HepG2 (cell line): ENCODE results near the gene SLC25A47. TPM values are rescaled to one million over a fixed set of nuclear protein-coding genes. Genes with fewer than 3 reads are reported as not detected.

Experiments
- ATAC-seq: fragments of 200-7000 bp; cut with Tn5 transposase; 3 replicates; pipeline ENCODE4 v1.9.1; 2020; ENCODE audit warnings: mild to moderate bottlenecking, moderate library complexity
- BruUV-seq: library from RNA; stranded (reverse); fragments of 400-500 nt; replicated peaks from 2 replicates; lab custom pipeline; 2021; lab: Mats Ljungman, UMichigan
- CTCF ChIA-PET: fragments of 300-600 bp; formaldehyde crosslinking; extraction: SDS; loops from one replicate; lab custom pipeline; 2021; ENCODE audit warnings: low total read pairs, inconsistent platforms, low intra/inter-chr PET ratio; lab: Yijun Ruan, JAX
- POLR2A ChIA-PET: fragments of 350-600 bp; sonication (Branson Sonifier 250); formaldehyde crosslinking; loops from one replicate; lab custom pipeline; 2020; ENCODE audit warnings: antibody characterized with exemption, inconsistent platforms; lab: Yijun Ruan, JAX
- DNase-seq: peaks from one replicate; pipeline ENCODE4 v3.0.0-alpha.2; 2015; ENCODE audit warnings: low spot score
- FAIRE-seq: peaks from 3 replicates; lab custom pipeline; 2011; peaks lifted over from hg19 to GRCh38; lab: Jason Lieb, UNC
- H2AFZ ChIP-seq: one replicate; pipeline ENCODE4 v1.6.1; 2011; ENCODE audit warnings: low read length, inconsistent platforms
- H3K27ac ChIP-seq: fragments of 300-600 bp; 3 replicates; pipeline ENCODE4 v1.8.0; 2011; ENCODE audit warnings: mixed run types, mild to moderate bottlenecking, mixed read lengths, low read length, inconsistent platforms; ENCODE audit not compliant: insufficient read depth; ENCODE audit errors: extremely low read length
- H3K27me3 ChIP-seq, 2 experiments: fragments of 200-600 bp in 1 of 2; 2 replicates in 1 of 2; 3 replicates in 1 of 2; pipeline versions ENCODE4 v1.6.0 to v1.8.0; 2011; ENCODE audit warnings: low read length in 2 of 2, mild to moderate bottlenecking in 2 of 2, moderate library complexity in 2 of 2, inconsistent platforms in 1 of 2; ENCODE audit not compliant: insufficient read depth in 2 of 2, control insufficient read depth in 1 of 2
- H3K36me3 ChIP-seq, 2 experiments: fragments of 200-600 bp in 1 of 2; replicated peaks in 1 of 2; 2 replicates in 1 of 2; 3 replicates in 1 of 2; pipeline versions ENCODE4 v1.5.1 to v1.8.0; 2011; ENCODE audit warnings: low read length in 2 of 2, inconsistent platforms in 1 of 2; ENCODE audit not compliant: insufficient read depth in 2 of 2, control insufficient read depth in 1 of 2
- H3K4me1 ChIP-seq: 2 replicates; pipeline ENCODE4 v1.5.1; 2012; ENCODE audit warnings: low read length, inconsistent platforms; ENCODE audit not compliant: insufficient read depth
- H3K4me2 ChIP-seq: 2 replicates; pipeline ENCODE4 v1.6.0; 2011; ENCODE audit warnings: low read depth, low read length, inconsistent platforms
- H3K4me3 ChIP-seq, 3 experiments: fragments of 200-600 bp in 1 of 3; sonication (generic), shearing (Covaris generic) in 1 of 3; replicated peaks in 1 of 3; 2 replicates each; pipeline ENCODE4 v1.5.1; 2011 to 2016; ENCODE audit warnings: low read length in 3 of 3, inconsistent platforms in 2 of 3, low read depth in 2 of 3, mild to moderate bottlenecking in 2 of 3, control low read depth in 1 of 3, mixed read lengths in 1 of 3; ENCODE audit not compliant: insufficient read depth in 1 of 3
- H3K79me2 ChIP-seq: one replicate; pipeline ENCODE4 v1.6.1; 2011; ENCODE audit warnings: low read length, inconsistent platforms; ENCODE audit not compliant: insufficient read depth
- H3K9ac ChIP-seq: 2 replicates; pipeline ENCODE4 v1.6.0; 2011; ENCODE audit warnings: mild to moderate bottlenecking, low read depth, low read length, inconsistent platforms; ENCODE audit not compliant: insufficient read depth
- H3K9me3 ChIP-seq: 2 replicates; pipeline ENCODE4 v1.5.1; 2012; ENCODE audit warnings: mild to moderate bottlenecking, low read length
- H4K20me1 ChIP-seq: 2 replicates; pipeline ENCODE4 v1.6.0; 2011; ENCODE audit warnings: inconsistent platforms, mild to moderate bottlenecking, low read length, moderate library complexity; ENCODE audit not compliant: insufficient read depth
- ATF7 ChIP-seq, 2 experiments: fragments of 450-650 bp in 1 of 2; sonication (generic) in 1 of 2; formaldehyde crosslinking in 1 of 2; IDR thresholded peaks; 2 replicates each; pipeline versions ENCODE4 v1.4.0 to v1.6.1; 2016 to 2020; ENCODE audit warnings: antibody characterized with exemption in 1 of 2, mild to moderate bottlenecking in 1 of 2, missing genetic modification reagents in 1 of 2
- ZNF607 ChIP-seq: sonication (generic); formaldehyde crosslinking; IDR thresholded peaks from 2 replicates; pipeline ENCODE4 v1.5.1; 2020; ENCODE audit warnings: missing genetic modification reagents, mild to moderate bottlenecking, borderline replicate concordance
- ZNF670 ChIP-seq: sonication (generic); formaldehyde crosslinking; IDR thresholded peaks from 2 replicates; pipeline ENCODE4 v1.8.0; 2022; ENCODE audit warnings: mild to moderate bottlenecking, missing genetic modification reagents, borderline replicate concordance
- WGBS: methylation state at CpG from one replicate; pipeline ENCODE4 v1.1.6; 2017; ENCODE audit warnings: low lambda C conversion rate; 5-methylcytosine and 5-hydroxymethylcytosine counted together
- in situ Hi-C: cut with HindIII; loops from 2 replicates; pipeline ENCODE4 v1.10.0; 2017; ENCODE audit warnings: low pct_unique_long_range_greater_than_20kb; ENCODE audit not compliant: extremely low pct_ligation_motif_present
- intact Hi-C: fragments of 100-400 bp; cut with micrococcal nuclease; formaldehyde crosslinking; loops from one replicate; pipeline ENCODE4 v1.10.0; 2022; ENCODE audit not compliant: unreplicated experiment
- polyA plus RNA-seq, 8 experiments: library from polyadenylated mRNA; depleted of rRNA in 3 of 8; stranded (reverse) in 7 of 8; unstranded in 1 of 8; fragments of >200 nt; fragmentation: Illumina TruSeq in 4 of 8; extraction: Trizol in 4 of 8; gene quantifications; 2 replicates each; pipeline versions ENCODE4 v1.2.1 to v1.2.3, GENCODE V29; 2011 to 2016; ENCODE audit warnings: low read depth in 4 of 8, missing spikeins in 1 of 8, mixed read lengths in 1 of 8; ENCODE audit not compliant: insufficient read depth in 1 of 8
- total RNA-seq, 5 experiments: library from RNA; depleted of rRNA; stranded (reverse); fragments of >200 nt; fragmentation: Illumina TruSeq; extraction: Trizol; gene quantifications; 2 replicates each; pipeline ENCODE4 v1.2.3, GENCODE V29; 2016; ENCODE audit warnings: low read depth in 1 of 5
- TF ChIP-seq, protein P1 (sequence below): sonication (generic); formaldehyde crosslinking; IDR thresholded peaks from 2 replicates; pipeline ENCODE4 v1.9.0; 2022; ENCODE audit warnings: low read depth, missing genetic modification reagents
- TF ChIP-seq, protein P2 (sequence below): sonication (generic); formaldehyde crosslinking; IDR thresholded peaks from 2 replicates; pipeline ENCODE4 v1.5.1; 2020; ENCODE audit warnings: missing genetic modification reagents, mild to moderate bottlenecking, borderline replicate concordance
- TF ChIP-seq, protein P3 (sequence below): sonication (generic); formaldehyde crosslinking; IDR thresholded peaks from 2 replicates; pipeline ENCODE4 v1.4.0; 2020; ENCODE audit warnings: missing genetic modification reagents, borderline replicate concordance

SLC25A47 gene
- total and polyA plus RNA-seq, 2 of the 13 experiments (the other 11 are each of a cell fraction or from before 2014, with no cell fraction given) = 1.0 to 1.7 TPM

GRCh38 chr14:100362311-100362927 is 39.3 kb downstream of the SLC25A47 start:
- peaks cover 8 to 52% of the 10 kb centered on the region in 2 experiments for H3K36me3 ChIP-seq
- POLR2A ChIA-PET = interaction anchor here (0.9 kb wide), 1 partner anchor 45 kb away, joined by 3 read pairs; no protein-coding TSS in a partner anchor
- FAIRE-seq = no peak
- WGBS = 95% methylated on average over 1 of the region's 1 CpG
- H3K4me3 ChIP-seq = no peak overlapping the region
- intact Hi-C loops = no loop called here
- no peak for DNase-seq
- no peak for ATAC-seq
- no peaks in the 10 kb centered on the region for H3K9me3 ChIP-seq
- CTCF ChIA-PET = no interaction called here
- no peaks in the 10 kb centered on the region for H3K4me1 ChIP-seq
- no peak overlapping the region for H3K9ac ChIP-seq
- H3K27ac ChIP-seq = no peak overlapping the region
- no peaks in the 10 kb centered on the region for H4K20me1 ChIP-seq
- H2AFZ ChIP-seq = no peak overlapping the region
- H3K79me2 ChIP-seq = no peaks in the 10 kb centered on the region
- H3K4me2 ChIP-seq = no peak overlapping the region
- no peaks in the 10 kb centered on the region for H3K27me3 ChIP-seq
- in situ Hi-C loops = no loop called here
- BruUV-seq = no TSS peak
- TF ChIP-seq ZNF670 = no peak
- TF ChIP-seq, protein P1, sequence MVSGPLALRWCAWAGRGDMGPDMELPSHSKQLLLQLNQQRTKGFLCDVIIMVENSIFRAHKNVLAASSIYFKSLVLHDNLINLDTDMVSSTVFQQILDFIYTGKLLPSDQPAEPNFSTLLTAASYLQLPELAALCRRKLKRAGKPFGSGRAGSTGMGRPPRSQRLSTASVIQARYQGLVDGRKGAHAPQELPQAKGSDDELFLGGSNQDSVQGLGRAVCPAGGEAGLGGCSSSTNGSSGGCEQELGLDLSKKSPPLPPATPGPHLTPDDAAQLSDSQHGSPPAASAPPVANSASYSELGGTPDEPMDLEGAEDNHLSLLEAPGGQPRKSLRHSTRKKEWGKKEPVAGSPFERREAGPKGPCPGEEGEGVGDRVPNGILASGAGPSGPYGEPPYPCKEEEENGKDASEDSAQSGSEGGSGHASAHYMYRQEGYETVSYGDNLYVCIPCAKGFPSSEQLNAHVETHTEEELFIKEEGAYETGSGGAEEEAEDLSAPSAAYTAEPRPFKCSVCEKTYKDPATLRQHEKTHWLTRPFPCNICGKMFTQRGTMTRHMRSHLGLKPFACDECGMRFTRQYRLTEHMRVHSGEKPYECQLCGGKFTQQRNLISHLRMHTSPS = no peak
- TF ChIP-seq ATF7 (IDR thresholded peaks at IDR 0.05) = 0 out of 2 replicates have a peak, but pooled peaks have one; percentile 16
- TF ChIP-seq ATF7 (CRISPR knock-in tag; IDR thresholded peaks at IDR 0.05) = no peak

DNA sequence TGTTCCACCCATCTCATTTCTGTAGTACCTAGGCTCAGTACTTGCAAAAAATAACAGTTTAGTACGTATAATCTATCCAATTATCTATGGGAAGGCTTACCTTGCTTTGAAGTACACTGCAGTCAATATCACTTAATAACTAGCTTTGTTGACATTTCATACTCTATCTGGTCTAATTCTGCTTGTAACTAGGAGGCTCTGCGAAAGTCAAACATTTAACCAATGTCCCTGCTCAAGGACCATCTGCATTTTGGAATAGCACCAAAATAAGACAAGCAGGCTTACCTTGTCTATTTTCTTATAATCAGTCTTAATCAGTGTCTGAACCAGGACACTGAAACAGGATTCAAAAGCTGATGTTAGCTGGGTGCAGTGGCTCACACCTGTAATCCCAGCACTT is 39.9 kb downstream of the SLC25A47 start:
- H2AFZ ChIP-seq = no peak overlapping the region
- CTCF ChIA-PET = no interaction called here
- no peak for ATAC-seq
- no peak overlapping the region for H3K9ac ChIP-seq
- H4K20me1 ChIP-seq = no peaks in the 10 kb centered on the region
- DNase-seq = no peak
- H3K4me2 ChIP-seq = no peak overlapping the region
- intact Hi-C loops = no loop called here
- H3K79me2 ChIP-seq = no peaks in the 10 kb centered on the region
- peaks cover 8 to 52% of the 10 kb centered on the region in 2 experiments for H3K36me3 ChIP-seq
- H3K27ac ChIP-seq = no peak overlapping the region
- H3K4me1 ChIP-seq = no peaks in the 10 kb centered on the region
- no peak overlapping the region for H3K4me3 ChIP-seq
- POLR2A ChIA-PET = no interaction called here
- in situ Hi-C loops = no loop called here
- FAIRE-seq = no peak
- no TSS peak for BruUV-seq
- no peaks in the 10 kb centered on the region for H3K9me3 ChIP-seq
- 93% methylated on average over 2 of the region's 2 CpGs for WGBS
- no peaks in the 10 kb centered on the region for H3K27me3 ChIP-seq
- TF ChIP-seq ZNF607 (CRISPR knock-in tag) = no peak
- TF ChIP-seq, protein P2, sequence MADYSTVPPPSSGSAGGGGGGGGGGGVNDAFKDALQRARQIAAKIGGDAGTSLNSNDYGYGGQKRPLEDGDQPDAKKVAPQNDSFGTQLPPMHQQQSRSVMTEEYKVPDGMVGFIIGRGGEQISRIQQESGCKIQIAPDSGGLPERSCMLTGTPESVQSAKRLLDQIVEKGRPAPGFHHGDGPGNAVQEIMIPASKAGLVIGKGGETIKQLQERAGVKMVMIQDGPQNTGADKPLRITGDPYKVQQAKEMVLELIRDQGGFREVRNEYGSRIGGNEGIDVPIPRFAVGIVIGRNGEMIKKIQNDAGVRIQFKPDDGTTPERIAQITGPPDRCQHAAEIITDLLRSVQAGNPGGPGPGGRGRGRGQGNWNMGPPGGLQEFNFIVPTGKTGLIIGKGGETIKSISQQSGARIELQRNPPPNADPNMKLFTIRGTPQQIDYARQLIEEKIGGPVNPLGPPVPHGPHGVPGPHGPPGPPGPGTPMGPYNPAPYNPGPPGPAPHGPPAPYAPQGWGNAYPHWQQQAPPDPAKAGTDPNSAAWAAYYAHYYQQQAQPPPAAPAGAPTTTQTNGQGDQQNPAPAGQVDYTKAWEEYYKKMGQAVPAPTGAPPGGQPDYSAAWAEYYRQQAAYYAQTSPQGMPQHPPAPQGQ = no peak
- TF ChIP-seq, protein P3, sequence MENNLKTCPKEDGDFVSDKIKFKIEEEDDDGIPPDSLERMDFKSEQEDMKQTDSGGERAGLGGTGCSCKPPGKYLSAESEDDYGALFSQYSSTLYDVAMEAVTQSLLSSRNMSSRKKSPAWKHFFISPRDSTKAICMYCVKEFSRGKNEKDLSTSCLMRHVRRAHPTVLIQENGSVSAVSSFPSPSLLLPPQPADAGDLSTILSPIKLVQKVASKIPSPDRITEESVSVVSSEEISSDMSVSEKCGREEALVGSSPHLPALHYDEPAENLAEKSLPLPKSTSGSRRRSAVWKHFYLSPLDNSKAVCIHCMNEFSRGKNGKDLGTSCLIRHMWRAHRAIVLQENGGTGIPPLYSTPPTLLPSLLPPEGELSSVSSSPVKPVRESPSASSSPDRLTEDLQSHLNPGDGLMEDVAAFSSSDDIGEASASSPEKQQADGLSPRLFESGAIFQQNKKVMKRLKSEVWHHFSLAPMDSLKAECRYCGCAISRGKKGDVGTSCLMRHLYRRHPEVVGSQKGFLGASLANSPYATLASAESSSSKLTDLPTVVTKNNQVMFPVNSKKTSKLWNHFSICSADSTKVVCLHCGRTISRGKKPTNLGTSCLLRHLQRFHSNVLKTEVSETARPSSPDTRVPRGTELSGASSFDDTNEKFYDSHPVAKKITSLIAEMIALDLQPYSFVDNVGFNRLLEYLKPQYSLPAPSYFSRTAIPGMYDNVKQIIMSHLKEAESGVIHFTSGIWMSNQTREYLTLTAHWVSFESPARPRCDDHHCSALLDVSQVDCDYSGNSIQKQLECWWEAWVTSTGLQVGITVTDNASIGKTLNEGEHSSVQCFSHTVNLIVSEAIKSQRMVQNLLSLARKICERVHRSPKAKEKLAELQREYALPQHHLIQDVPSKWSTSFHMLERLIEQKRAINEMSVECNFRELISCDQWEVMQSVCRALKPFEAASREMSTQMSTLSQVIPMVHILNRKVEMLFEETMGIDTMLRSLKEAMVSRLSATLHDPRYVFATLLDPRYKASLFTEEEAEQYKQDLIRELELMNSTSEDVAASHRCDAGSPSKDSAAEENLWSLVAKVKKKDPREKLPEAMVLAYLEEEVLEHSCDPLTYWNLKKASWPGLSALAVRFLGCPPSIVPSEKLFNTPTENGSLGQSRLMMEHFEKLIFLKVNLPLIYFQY = no peak
